ENCODE data around the gene TMEM273.

TMEM273 gene

DNA sequence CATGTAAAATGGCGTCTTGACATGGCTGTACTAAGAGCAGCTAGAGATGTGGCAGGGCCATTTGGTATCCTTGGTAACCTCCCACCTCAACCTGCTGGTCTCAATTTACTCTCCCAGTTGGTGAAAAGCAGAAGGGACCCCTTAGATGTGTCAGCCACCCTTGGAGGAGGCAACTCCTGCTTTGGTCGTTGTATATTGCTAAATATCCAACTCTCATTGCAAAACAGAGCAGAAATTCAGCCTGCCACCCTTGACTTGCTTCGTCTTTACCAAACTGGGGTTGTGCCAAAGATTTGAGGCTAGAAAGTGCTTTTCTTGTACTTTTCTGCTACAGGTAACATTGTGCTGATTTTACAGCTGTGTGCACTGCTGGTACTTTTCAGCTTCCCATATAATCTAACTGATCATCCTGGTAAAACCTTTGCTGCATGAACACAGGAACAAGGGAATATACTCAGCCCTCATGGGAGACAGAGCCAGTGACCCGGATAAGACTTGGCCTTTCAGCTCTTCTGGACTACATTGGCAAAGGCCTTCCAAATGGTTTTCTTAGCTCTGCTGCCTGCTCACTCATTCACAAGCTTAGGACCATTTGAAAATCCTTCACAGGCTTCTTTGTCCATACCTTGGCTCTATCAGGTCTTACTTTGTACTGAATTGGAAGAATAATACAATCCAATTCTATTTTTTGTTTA is 70.7 kb downstream of the TMEM273 start:
- TF ChIP-seq BACH2 (CRISPR knock-in tag; IDR thresholded peaks at IDR 0.05; ENCODE audit: borderline replicate concordance) (no peak), OSR1 (CRISPR knock-in tag; IDR thresholded peaks at IDR 0.05) (no peak), ZNF8 (CRISPR knock-in tag; IDR thresholded peaks at IDR 0.05) (no peak), ZNF565 (CRISPR knock-in tag; conservative IDR thresholded peaks at IDR 0.05; ENCODE audit: low read depth) (no peak), ZFP30 (CRISPR knock-in tag; IDR thresholded peaks at IDR 0.05) (no peak), ZFP3 (CRISPR knock-in tag; IDR thresholded peaks at IDR 0.05) (no peak), ZC3H10 (CRISPR knock-in tag; IDR thresholded peaks at IDR 0.05) (no peak), TCF4 (CRISPR knock-in tag; IDR thresholded peaks at IDR 0.05; ENCODE audit: borderline replicate concordance) (no peak)
- TF ChIP-seq, protein P1, sequence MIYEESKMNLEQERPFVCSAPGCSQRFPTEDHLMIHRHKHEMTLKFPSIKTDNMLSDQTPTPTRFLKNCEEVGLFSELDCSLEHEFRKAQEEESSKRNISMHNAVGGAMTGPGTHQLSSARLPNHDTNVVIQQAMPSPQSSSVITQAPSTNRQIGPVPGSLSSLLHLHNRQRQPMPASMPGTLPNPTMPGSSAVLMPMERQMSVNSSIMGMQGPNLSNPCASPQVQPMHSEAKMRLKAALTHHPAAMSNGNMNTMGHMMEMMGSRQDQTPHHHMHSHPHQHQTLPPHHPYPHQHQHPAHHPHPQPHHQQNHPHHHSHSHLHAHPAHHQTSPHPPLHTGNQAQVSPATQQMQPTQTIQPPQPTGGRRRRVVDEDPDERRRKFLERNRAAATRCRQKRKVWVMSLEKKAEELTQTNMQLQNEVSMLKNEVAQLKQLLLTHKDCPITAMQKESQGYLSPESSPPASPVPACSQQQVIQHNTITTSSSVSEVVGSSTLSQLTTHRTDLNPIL (CRISPR knock-in tag; IDR thresholded peaks at IDR 0.05; ENCODE audit: low read depth): no peak
- ATAC-seq: no peak

DNA sequence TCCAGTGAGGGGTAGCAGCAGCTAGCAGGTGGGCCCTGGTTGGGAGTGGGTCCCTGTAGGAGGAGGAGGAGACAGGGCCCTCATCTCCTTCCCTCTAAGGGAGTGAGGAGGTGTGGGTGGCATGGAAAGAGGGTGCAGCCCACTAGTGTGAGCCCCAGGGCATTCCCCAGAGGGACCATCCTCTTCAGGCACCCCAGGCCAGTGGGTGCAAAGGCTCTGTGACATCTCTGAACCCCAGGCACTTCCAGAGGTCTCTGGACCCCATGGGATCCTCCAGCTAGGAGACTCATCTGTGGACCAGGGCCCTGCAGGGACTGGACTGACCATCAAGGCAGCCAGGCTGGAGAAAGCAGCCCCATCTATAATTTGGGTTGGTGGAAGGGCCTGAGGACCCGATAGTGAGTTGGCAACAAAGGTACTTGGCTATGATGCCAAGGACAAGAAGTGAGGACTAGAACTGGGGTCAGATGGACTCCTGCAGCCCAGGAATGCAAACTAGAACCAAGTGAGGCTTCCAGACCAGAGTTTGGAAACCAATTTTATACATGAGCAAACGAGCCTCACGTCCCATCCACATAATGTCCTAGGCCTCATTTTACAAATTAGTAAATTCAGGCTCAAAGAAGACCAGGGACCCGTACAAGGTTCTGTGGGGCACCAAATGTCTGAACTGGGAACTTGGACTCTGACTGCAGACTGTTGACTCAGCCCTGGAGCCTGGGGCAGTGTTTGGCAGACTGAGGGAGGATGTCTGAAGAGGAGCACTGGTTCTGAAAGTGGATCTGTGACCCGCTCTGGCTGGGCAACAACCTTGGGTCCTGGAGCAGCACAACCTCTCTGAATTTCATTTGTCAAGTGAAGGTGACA is 71.4 kb downstream of the TMEM273 start:
- TF ChIP-seq TOX (CRISPR knock-in tag; IDR thresholded peaks at IDR 0.05; ENCODE audit: borderline replicate concordance) (no peak), ARNTL (CRISPR knock-in tag; IDR thresholded peaks at IDR 0.05; ENCODE audit: borderline replicate concordance, low read depth) (no peak), ZNF70 (CRISPR knock-in tag; IDR thresholded peaks at IDR 0.05) (no peak), ZNF565 (CRISPR knock-in tag; conservative IDR thresholded peaks at IDR 0.05; ENCODE audit: low read depth) (no peak), RARB (CRISPR knock-in tag; IDR thresholded peaks at IDR 0.05) (no peak), OSR1 (CRISPR knock-in tag; IDR thresholded peaks at IDR 0.05) (no peak), ESRRG (CRISPR knock-in tag; IDR thresholded peaks at IDR 0.05) (no peak), GLIS3 (CRISPR knock-in tag; IDR thresholded peaks at IDR 0.05) (no peak), ZFP30 (CRISPR knock-in tag; IDR thresholded peaks at IDR 0.05) (no peak), BACH2 (CRISPR knock-in tag; IDR thresholded peaks at IDR 0.05; ENCODE audit: borderline replicate concordance) (no peak), PPARA (CRISPR knock-in tag; IDR thresholded peaks at IDR 0.05; ENCODE audit: borderline replicate concordance) (no peak)
- TF ChIP-seq, protein P1 (CRISPR knock-in tag; IDR thresholded peaks at IDR 0.05; ENCODE audit: low read depth): no peak
- TF ChIP-seq, protein P2, sequence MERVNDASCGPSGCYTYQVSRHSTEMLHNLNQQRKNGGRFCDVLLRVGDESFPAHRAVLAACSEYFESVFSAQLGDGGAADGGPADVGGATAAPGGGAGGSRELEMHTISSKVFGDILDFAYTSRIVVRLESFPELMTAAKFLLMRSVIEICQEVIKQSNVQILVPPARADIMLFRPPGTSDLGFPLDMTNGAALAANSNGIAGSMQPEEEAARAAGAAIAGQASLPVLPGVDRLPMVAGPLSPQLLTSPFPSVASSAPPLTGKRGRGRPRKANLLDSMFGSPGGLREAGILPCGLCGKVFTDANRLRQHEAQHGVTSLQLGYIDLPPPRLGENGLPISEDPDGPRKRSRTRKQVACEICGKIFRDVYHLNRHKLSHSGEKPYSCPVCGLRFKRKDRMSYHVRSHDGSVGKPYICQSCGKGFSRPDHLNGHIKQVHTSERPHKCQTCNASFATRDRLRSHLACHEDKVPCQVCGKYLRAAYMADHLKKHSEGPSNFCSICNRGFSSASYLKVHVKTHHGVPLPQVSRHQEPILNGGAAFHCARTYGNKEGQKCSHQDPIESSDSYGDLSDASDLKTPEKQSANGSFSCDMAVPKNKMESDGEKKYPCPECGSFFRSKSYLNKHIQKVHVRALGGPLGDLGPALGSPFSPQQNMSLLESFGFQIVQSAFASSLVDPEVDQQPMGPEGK (CRISPR knock-in tag; IDR thresholded peaks at IDR 0.05; ENCODE audit: borderline replicate concordance): no peak
- ATAC-seq: no peak

DNA sequence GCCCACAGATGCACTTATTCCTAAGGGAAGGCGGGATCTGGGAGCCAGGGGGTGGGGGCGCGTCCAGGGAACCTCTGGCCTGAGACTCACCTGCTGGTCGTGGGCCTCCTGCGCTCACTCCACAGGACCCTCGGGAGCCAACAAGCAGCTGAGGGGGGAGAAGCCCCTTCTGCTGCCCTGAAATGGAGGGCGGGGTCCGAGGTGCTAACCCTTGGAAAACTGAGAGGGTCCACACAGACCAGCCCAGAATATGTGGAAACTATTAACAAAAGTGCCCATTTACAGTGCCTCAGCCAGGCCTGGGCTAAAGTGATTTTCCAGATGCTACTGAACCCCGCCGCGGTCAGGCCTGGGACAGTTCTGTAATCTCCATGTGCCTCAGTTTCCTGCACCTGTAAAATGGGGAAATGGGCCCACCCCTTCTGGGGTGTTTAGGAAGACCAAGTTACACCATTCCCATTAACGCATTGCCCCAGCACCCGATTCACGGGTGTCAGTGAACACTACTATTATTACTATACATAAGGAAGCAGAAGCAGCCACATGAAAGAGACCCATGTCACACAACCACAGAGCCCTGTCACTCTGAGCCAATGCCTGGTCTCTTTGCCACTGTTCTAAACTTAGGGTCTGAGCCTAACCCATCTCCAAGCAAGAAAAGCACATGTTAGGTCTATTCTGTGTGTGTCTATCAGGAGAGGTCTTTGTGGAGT is 72.2 kb downstream of the TMEM273 start:
- TF ChIP-seq, protein P3, sequence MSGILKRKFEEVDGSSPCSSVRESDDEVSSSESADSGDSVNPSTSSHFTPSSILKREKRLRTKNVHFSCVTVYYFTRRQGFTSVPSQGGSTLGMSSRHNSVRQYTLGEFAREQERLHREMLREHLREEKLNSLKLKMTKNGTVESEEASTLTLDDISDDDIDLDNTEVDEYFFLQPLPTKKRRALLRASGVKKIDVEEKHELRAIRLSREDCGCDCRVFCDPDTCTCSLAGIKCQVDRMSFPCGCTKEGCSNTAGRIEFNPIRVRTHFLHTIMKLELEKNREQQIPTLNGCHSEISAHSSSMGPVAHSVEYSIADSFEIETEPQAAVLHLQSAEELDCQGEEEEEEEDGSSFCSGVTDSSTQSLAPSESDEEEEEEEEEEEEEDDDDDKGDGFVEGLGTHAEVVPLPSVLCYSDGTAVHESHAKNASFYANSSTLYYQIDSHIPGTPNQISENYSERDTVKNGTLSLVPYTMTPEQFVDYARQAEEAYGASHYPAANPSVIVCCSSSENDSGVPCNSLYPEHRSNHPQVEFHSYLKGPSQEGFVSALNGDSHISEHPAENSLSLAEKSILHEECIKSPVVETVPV (CRISPR knock-in tag; IDR thresholded peaks at IDR 0.05): no peak
- TF ChIP-seq TOX (CRISPR knock-in tag; IDR thresholded peaks at IDR 0.05; ENCODE audit: borderline replicate concordance) (no peak), ISL1 (CRISPR knock-in tag; IDR thresholded peaks at IDR 0.05) (no peak), ESRRG (CRISPR knock-in tag; IDR thresholded peaks at IDR 0.05) (no peak), BACH2 (CRISPR knock-in tag; IDR thresholded peaks at IDR 0.05; ENCODE audit: borderline replicate concordance) (no peak), GLIS3 (CRISPR knock-in tag; IDR thresholded peaks at IDR 0.05) (no peak), CSDC2 (CRISPR knock-in tag; IDR thresholded peaks at IDR 0.05) (no peak), ZC3H10 (CRISPR knock-in tag; IDR thresholded peaks at IDR 0.05) (no peak), ZNF565 (CRISPR knock-in tag; conservative IDR thresholded peaks at IDR 0.05; ENCODE audit: low read depth) (no peak), ZNF70 (CRISPR knock-in tag; IDR thresholded peaks at IDR 0.05) (no peak), SNAI2 (CRISPR knock-in tag; IDR thresholded peaks at IDR 0.05) (no peak)
- TF ChIP-seq, protein P4, sequence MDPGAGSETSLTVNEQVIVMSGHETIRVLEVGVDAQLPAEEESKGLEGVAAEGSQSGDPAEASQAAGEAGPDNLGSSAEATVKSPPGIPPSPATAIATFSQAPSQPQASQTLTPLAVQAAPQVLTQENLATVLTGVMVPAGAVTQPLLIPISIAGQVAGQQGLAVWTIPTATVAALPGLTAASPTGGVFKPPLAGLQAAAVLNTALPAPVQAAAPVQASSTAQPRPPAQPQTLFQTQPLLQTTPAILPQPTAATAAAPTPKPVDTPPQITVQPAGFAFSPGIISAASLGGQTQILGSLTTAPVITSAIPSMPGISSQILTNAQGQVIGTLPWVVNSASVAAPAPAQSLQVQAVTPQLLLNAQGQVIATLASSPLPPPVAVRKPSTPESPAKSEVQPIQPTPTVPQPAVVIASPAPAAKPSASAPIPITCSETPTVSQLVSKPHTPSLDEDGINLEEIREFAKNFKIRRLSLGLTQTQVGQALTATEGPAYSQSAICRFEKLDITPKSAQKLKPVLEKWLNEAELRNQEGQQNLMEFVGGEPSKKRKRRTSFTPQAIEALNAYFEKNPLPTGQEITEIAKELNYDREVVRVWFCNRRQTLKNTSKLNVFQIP (CRISPR knock-in tag; IDR thresholded peaks at IDR 0.05; ENCODE audit: borderline replicate concordance, low read depth): no peak

More for the DNA sequence above, 72.2 kb downstream of the TMEM273 start:
- no peak for ATAC-seq

All from SK-N-SH treated with all-trans-retinoic acid at 6 μM for 48 hours (cell line).